GM19467 (cell line): ENCODE results near the gene EDEM3.

Source experiments
- ATAC-seq: cut with Tn5 transposase; IDR thresholded peaks from one replicate; pipeline ENCODE4 v1.9.1; 2021; ENCODE audit warnings: mild to moderate bottlenecking, moderate library complexity; ENCODE audit not compliant: unreplicated experiment

Gene EDEM3

DNA sequence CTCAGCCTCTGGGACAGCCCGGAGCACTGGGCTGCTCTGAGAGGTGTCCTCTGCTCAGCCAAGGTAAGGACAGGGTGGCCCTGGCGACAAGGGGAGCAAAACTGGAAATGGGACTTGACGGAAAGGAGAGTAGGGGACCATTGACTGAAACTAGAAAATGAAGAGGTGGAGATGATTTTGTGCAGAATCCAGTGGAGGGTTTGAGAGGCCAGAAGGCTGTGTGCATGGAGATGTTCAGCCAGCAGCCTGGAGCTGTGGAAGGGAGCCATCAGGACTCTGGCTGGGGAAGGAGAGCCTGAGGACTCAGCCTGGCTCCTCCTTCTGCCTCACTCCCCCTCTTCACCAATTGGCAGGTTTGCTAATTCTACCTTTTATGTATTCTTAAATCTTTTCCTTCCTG lies 114.2 kb downstream of the EDEM3 start:
- ATAC-seq: no peak
